Measurements from ENCODE around the gene GEMIN2.
"Not testable (repeated sequence)": the region's sequence is repeated elsewhere in the genome, so short reads cannot be mapped to it uniquely, and the experiment has no call there.

Gene GEMIN2

GRCh38 chr14:39175445-39176262, 61.5 kb downstream of the GEMIN2 start:
- in situ Hi-C loops (cut with MboI; ENCODE audit: low sequenced_read_pairs), result no loop called here

- in situ Hi-C loops (cut with MboI; ENCODE audit: low sequenced_read_pairs), result no loop called here
Measured at GRCh38 chr14:39176263-39177167, 62.4 kb downstream of the GEMIN2 start.

GRCh38 chr14:39177168-39177545, 63.0 kb downstream of the GEMIN2 start:
- in situ Hi-C loops (cut with MboI; ENCODE audit: low sequenced_read_pairs), result no loop called here

- in situ Hi-C loops (cut with MboI; ENCODE audit: low sequenced_read_pairs), result no loop called here
Measured at GRCh38 chr14:39179042-39179441, 64.9 kb downstream of the GEMIN2 start.

GRCh38 chr14:39180553-39180952, 66.4 kb downstream of the GEMIN2 start:
- in situ Hi-C loops (cut with MboI; ENCODE audit: low sequenced_read_pairs), result no loop called here

- in situ Hi-C loops (cut with MboI; ENCODE audit: low sequenced_read_pairs), result no loop called here
Measured at GRCh38 chr14:39181026-39181692, 67.0 kb downstream of the GEMIN2 start.

GRCh38 chr14:39181693-39182047, 67.5 kb downstream of the GEMIN2 start:
- in situ Hi-C loops (cut with MboI; ENCODE audit: low sequenced_read_pairs), result no loop called here

GRCh38 chr14:39182770-39183684, 68.9 kb downstream of the GEMIN2 start:
- in situ Hi-C loops (cut with MboI; ENCODE audit: low sequenced_read_pairs), result no loop called here

- in situ Hi-C loops (cut with MboI; ENCODE audit: low sequenced_read_pairs), result not testable (repeated sequence)
Measured at GRCh38 chr14:39183685-39184003, 69.5 kb downstream of the GEMIN2 start.

GRCh38 chr14:39184628-39185255, 70.6 kb downstream of the GEMIN2 start:
- in situ Hi-C loops (cut with MboI; ENCODE audit: low sequenced_read_pairs), result no loop called here

- in situ Hi-C loops (cut with MboI; ENCODE audit: low sequenced_read_pairs), result no loop called here
Measured at GRCh38 chr14:39185256-39186049, 71.3 kb downstream of the GEMIN2 start.
